Liver (tissue), 9 donors: ENCODE data around the gene KNCN. TPM values are rescaled to one million over a fixed set of nuclear protein-coding genes. Genes with fewer than 3 reads are reported as not detected.

Experiments used
- DNase-seq: peaks from one replicate; pipeline ENCODE4 v3.0.0-alpha.2; 2017; ENCODE audit warnings: low spot score
- H3K27ac ChIP-seq, 2 donors: one replicate each; pipeline ENCODE4 v1.7.0; 2013; ENCODE audit warnings: inconsistent platforms in 2 of 2, low read length in 2 of 2, control low read depth in 1 of 2, low read depth in 1 of 2, mild to moderate bottlenecking in 1 of 2
- H3K27me3 ChIP-seq, 4 donors: one replicate each; pipeline versions ENCODE4 v1.6.1 to v1.7.0; 2013; ENCODE audit warnings: low read length in 3 of 4, inconsistent platforms in 1 of 4, mild to moderate bottlenecking in 1 of 4, moderate library complexity in 1 of 4; ENCODE audit not compliant: control insufficient read depth in 4 of 4, insufficient read depth in 4 of 4
- H3K36me3 ChIP-seq, 4 donors: one replicate each; pipeline versions ENCODE4 v1.6.1 to v1.7.0; 2013; ENCODE audit warnings: low read length in 3 of 4, mild to moderate bottlenecking in 3 of 4, low read depth in 1 of 4, moderate library complexity in 1 of 4; ENCODE audit not compliant: control insufficient read depth in 4 of 4, insufficient read depth in 3 of 4
- H3K4me1 ChIP-seq, 4 donors: one replicate each; pipeline versions ENCODE4 v1.6.1 to v1.7.0; 2013; ENCODE audit warnings: low read length in 3 of 4, mild to moderate bottlenecking in 3 of 4, moderate library complexity in 1 of 4; ENCODE audit not compliant: control insufficient read depth in 4 of 4, insufficient read depth in 4 of 4
- H3K4me3 ChIP-seq, 3 donors: one replicate each; pipeline versions ENCODE4 v1.6.1 to v1.7.0; 2013; ENCODE audit warnings: low read length in 3 of 3, control low read depth in 1 of 3, low read depth in 1 of 3, mild to moderate bottlenecking in 1 of 3
- H3K9ac ChIP-seq, 2 donors: one replicate each; pipeline ENCODE4 v1.7.0; 2013; ENCODE audit warnings: low read length in 2 of 2, mild to moderate bottlenecking in 2 of 2, moderate library complexity in 2 of 2, control low read depth in 1 of 2, low read depth in 1 of 2
- H3K9me3 ChIP-seq, 4 donors: one replicate each; pipeline versions ENCODE4 v1.6.1 to v1.7.0; 2013; ENCODE audit warnings: low read length in 3 of 4; ENCODE audit not compliant: control insufficient read depth in 4 of 4
- FOXA1 ChIP-seq: IDR thresholded peaks from 2 replicates; pipeline ENCODE4 v1.6.1; 2016; ENCODE audit warnings: antibody characterized with exemption
- FOXA2 ChIP-seq: IDR thresholded peaks from 2 replicates; pipeline ENCODE4 v1.6.1; 2016; ENCODE audit warnings: antibody characterized with exemption
- GABPA ChIP-seq, 2 donors: IDR thresholded peaks in 1 of 2; conservative IDR thresholded peaks in 1 of 2; 2 replicates each; pipeline ENCODE4 v1.6.1; 2016; ENCODE audit warnings: antibody characterized with exemption in 2 of 2, mild to moderate bottlenecking in 1 of 2, moderate library complexity in 1 of 2
- HNF4A ChIP-seq, 2 donors: conservative IDR thresholded peaks; 2 replicates each; pipeline ENCODE4 v1.6.1; 2016; ENCODE audit warnings: antibody characterized with exemption in 2 of 2, mild to moderate bottlenecking in 2 of 2
- HNF4G ChIP-seq: IDR thresholded peaks from 2 replicates; pipeline ENCODE4 v1.6.1; 2016; ENCODE audit warnings: antibody characterized with exemption
- JUND ChIP-seq, 2 donors: IDR thresholded peaks; 2 replicates each; pipeline ENCODE4 v1.6.1; 2016; ENCODE audit warnings: antibody characterized with exemption in 2 of 2
- NR2F2 ChIP-seq: IDR thresholded peaks from 2 replicates; pipeline ENCODE4 v1.6.1; 2016; ENCODE audit warnings: antibody characterized with exemption
- RAD21 ChIP-seq, 2 donors: IDR thresholded peaks; 2 replicates each; pipeline ENCODE4 v1.6.1; 2016; ENCODE audit warnings: antibody characterized with exemption in 2 of 2, mild to moderate bottlenecking in 2 of 2
- RXRA ChIP-seq, 2 donors: IDR thresholded peaks; 2 replicates each; pipeline ENCODE4 v1.6.1; 2017 to 2018; ENCODE audit warnings: antibody characterized with exemption in 2 of 2, mild to moderate bottlenecking in 1 of 2
- SP1 ChIP-seq: IDR thresholded peaks from 2 replicates; pipeline ENCODE4 v1.6.1; 2018; ENCODE audit warnings: antibody characterized with exemption, mild to moderate bottlenecking
- TAF1 ChIP-seq: conservative IDR thresholded peaks from 2 replicates; pipeline ENCODE4 v1.6.1; 2016; ENCODE audit warnings: antibody characterized with exemption, mild to moderate bottlenecking
- YY1 ChIP-seq: IDR thresholded peaks from 2 replicates; pipeline ENCODE4 v1.6.1; 2016; ENCODE audit warnings: antibody characterized with exemption, mild to moderate bottlenecking
- WGBS: extraction: QIAGEN DNeasy Blood & Tissue Kit; methylation state at CpG from one replicate; pipeline ENCODE4 v1.1.7; 2013; 5-methylcytosine and 5-hydroxymethylcytosine counted together
- polyA plus RNA-seq, 2 donors: library from polyadenylated mRNA; stranded (reverse) in 1 of 2; unstranded in 1 of 2; fragments of 200-250 nt in 1 of 2; fragments of >200 nt in 1 of 2; fragmentation: Nextera tagmentation in 1 of 2; extraction: Ambion mirVana in 1 of 2; gene quantifications; one replicate each; pipeline versions ENCODE4 v1.2.1 to v1.2.3, GENCODE V29; 2013 to 2015
- total RNA-seq, 2 donors: library from RNA; depleted of rRNA; stranded (reverse); fragments of >200 nt; gene quantifications; one replicate each; pipeline ENCODE4 v1.2.3, GENCODE V29; 2014
- TF ChIP-seq, protein P1 (sequence below): fragments of 150-350 bp; IDR thresholded peaks from 2 replicates; pipeline ENCODE4 v1.5.1; 2017; ENCODE audit warnings: improper control_type of control experiment, low read depth, low read length; ENCODE audit not compliant: missing input control
- TF ChIP-seq, protein P2 (sequence below): IDR thresholded peaks from 2 replicates; pipeline ENCODE4 v1.6.1; 2016; ENCODE audit warnings: antibody characterized with exemption
- TF ChIP-seq, protein P3 (sequence below): IDR thresholded peaks from 2 replicates; pipeline ENCODE4 v1.6.1; 2016; ENCODE audit warnings: antibody characterized with exemption
- TF ChIP-seq, protein P4 (sequence below): IDR thresholded peaks from 2 replicates; pipeline ENCODE4 v1.6.1; 2016; ENCODE audit warnings: antibody characterized with exemption
- TF ChIP-seq, protein P5 (sequence below): IDR thresholded peaks from 2 replicates; pipeline ENCODE4 v1.6.1; 2016; ENCODE audit warnings: antibody characterized with exemption, mild to moderate bottlenecking
- donor health status: healthy.
- donor health status: healthy.
- donor health status: healthy.
- donor health status: healthy.
- donor health status: healthy.

KNCN gene
- total and polyA plus RNA-seq, 4 donors = not detected

DNA sequence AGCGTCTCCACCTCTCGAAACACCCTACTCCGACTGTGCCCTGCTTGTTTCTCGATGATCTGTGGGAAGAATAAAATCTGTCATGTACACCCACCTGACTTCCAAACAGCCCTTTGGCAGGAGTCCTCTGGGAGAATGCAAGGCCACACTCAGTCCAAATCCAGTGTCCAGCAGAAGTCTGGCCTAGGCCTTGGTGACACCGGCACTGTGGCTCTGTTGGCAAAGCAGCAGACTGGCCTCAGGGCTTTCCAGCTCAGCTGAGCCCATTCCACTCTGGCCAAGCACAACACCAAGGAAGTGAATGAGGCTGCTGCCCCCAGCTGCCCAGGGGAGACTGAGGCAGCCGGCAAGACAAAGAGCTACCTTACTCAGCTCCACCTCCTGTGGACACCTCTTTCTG, 25.1 kb upstream of the KNCN start:
- TF ChIP-seq JUND (IDR thresholded peaks at IDR 0.05) (no peak), SP1 (no peak), HNF4G (no peak)
- WGBS = 95% methylated on average over 6 of the region's 6 CpGs
- Histone ChIP-seq H3K9ac (no peak overlapping the region), H3K9me3 (no peaks in the 10 kb centered on the region), H3K27ac (no peak overlapping the region), H3K36me3 (peaks cover 0 to 51% (median 20%) of the 10 kb centered on the region in 4 donors), H3K27me3 (no peaks in the 10 kb centered on the region), H3K4me3 (no peak overlapping the region), H3K4me1 (no peaks in the 10 kb centered on the region)
- DNase-seq = no peak

DNA sequence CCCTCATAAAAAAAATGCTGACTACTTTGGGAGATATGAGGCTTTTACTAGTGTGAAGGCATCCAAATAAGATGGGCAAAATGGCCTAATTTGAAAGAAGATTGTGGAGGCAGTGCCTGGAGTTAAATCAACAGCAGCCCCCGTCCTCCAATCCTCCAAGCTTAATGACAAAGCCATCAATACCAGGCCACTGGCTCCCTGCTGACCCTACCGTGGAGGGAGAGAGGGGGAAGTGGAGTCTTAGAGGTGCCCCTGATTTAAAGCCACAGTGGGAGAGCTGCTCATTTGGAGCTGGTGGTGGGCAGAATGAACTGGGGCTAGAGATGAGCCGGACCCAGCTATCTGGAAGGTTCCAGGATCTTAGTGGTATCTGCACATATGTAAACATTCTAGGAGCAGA, 24.3 kb upstream of the KNCN start:
- WGBS = 95% methylated on average over 3 of the region's 3 CpGs
- no peak overlapping the region for H3K9ac ChIP-seq

More for the DNA sequence above, 24.3 kb upstream of the KNCN start:
- TF ChIP-seq NR2F2 (no peak), SP1 (no peak), FOXA2 (no peak), HNF4G (no peak), GABPA (IDR thresholded peaks at IDR 0.05 in 1 of 2, conservative IDR thresholded peaks at IDR 0.05 in 1 of 2) (no peak), RAD21 (IDR thresholded peaks at IDR 0.05) (no peak), HNF4A (conservative IDR thresholded peaks at IDR 0.05) (no peak), TAF1 (no peak), FOXA1 (no peak), RXRA (IDR thresholded peaks at IDR 0.05) (no peak), YY1 (no peak), JUND (IDR thresholded peaks at IDR 0.05) (no peak)
- TF ChIP-seq, protein P1, sequence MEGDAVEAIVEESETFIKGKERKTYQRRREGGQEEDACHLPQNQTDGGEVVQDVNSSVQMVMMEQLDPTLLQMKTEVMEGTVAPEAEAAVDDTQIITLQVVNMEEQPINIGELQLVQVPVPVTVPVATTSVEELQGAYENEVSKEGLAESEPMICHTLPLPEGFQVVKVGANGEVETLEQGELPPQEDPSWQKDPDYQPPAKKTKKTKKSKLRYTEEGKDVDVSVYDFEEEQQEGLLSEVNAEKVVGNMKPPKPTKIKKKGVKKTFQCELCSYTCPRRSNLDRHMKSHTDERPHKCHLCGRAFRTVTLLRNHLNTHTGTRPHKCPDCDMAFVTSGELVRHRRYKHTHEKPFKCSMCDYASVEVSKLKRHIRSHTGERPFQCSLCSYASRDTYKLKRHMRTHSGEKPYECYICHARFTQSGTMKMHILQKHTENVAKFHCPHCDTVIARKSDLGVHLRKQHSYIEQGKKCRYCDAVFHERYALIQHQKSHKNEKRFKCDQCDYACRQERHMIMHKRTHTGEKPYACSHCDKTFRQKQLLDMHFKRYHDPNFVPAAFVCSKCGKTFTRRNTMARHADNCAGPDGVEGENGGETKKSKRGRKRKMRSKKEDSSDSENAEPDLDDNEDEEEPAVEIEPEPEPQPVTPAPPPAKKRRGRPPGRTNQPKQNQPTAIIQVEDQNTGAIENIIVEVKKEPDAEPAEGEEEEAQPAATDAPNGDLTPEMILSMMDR = no peak
- TF ChIP-seq, protein P2, sequence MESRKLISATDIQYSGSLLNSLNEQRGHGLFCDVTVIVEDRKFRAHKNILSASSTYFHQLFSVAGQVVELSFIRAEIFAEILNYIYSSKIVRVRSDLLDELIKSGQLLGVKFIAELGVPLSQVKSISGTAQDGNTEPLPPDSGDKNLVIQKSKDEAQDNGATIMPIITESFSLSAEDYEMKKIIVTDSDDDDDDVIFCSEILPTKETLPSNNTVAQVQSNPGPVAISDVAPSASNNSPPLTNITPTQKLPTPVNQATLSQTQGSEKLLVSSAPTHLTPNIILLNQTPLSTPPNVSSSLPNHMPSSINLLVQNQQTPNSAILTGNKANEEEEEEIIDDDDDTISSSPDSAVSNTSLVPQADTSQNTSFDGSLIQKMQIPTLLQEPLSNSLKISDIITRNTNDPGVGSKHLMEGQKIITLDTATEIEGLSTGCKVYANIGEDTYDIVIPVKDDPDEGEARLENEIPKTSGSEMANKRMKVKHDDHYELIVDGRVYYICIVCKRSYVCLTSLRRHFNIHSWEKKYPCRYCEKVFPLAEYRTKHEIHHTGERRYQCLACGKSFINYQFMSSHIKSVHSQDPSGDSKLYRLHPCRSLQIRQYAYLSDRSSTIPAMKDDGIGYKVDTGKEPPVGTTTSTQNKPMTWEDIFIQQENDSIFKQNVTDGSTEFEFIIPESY = no peak
- TF ChIP-seq, protein P3, sequence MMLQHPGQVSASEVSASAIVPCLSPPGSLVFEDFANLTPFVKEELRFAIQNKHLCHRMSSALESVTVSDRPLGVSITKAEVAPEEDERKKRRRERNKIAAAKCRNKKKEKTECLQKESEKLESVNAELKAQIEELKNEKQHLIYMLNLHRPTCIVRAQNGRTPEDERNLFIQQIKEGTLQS = no peak
- TF ChIP-seq, protein P4, sequence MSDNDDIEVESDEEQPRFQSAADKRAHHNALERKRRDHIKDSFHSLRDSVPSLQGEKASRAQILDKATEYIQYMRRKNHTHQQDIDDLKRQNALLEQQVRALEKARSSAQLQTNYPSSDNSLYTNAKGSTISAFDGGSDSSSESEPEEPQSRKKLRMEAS = no peak
- TF ChIP-seq, protein P5, sequence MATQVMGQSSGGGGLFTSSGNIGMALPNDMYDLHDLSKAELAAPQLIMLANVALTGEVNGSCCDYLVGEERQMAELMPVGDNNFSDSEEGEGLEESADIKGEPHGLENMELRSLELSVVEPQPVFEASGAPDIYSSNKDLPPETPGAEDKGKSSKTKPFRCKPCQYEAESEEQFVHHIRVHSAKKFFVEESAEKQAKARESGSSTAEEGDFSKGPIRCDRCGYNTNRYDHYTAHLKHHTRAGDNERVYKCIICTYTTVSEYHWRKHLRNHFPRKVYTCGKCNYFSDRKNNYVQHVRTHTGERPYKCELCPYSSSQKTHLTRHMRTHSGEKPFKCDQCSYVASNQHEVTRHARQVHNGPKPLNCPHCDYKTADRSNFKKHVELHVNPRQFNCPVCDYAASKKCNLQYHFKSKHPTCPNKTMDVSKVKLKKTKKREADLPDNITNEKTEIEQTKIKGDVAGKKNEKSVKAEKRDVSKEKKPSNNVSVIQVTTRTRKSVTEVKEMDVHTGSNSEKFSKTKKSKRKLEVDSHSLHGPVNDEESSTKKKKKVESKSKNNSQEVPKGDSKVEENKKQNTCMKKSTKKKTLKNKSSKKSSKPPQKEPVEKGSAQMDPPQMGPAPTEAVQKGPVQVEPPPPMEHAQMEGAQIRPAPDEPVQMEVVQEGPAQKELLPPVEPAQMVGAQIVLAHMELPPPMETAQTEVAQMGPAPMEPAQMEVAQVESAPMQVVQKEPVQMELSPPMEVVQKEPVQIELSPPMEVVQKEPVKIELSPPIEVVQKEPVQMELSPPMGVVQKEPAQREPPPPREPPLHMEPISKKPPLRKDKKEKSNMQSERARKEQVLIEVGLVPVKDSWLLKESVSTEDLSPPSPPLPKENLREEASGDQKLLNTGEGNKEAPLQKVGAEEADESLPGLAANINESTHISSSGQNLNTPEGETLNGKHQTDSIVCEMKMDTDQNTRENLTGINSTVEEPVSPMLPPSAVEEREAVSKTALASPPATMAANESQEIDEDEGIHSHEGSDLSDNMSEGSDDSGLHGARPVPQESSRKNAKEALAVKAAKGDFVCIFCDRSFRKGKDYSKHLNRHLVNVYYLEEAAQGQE = no peak
- Histone ChIP-seq H3K27ac (no peak overlapping the region), H3K9me3 (no peaks in the 10 kb centered on the region), H3K4me1 (no peaks in the 10 kb centered on the region), H3K27me3 (no peaks in the 10 kb centered on the region), H3K36me3 (peaks cover 0 to 52% (median 18%) of the 10 kb centered on the region in 4 donors), H3K4me3 (no peak overlapping the region)
- DNase-seq = no peak
